Upper lobe of right lung (tissue), 1 donor: ENCODE data around the gene NEURL1B. TPM values are rescaled to one million over a fixed set of nuclear protein-coding genes. Genes with fewer than 3 reads are reported as not detected.
A peak's percentile ranks its signal among the peaks of the same experiment; 100 is the strongest.

Source experiments
- ATAC-seq: fragments of 200-7000 bp; cut with Tn5 transposase; one replicate; pipeline ENCODE4 v1.9.1; 2020; ENCODE audit warnings: mild to moderate bottlenecking, moderate library complexity
- DNase-seq: peaks from one replicate; pipeline ENCODE4 v3.0.0-alpha.2; 2020
- H3K27ac ChIP-seq: fragments of 200-600 bp; one replicate; pipeline ENCODE4 v1.8.0; 2022
- H3K27me3 ChIP-seq: fragments of 200-600 bp; one replicate; pipeline ENCODE4 v1.8.0; 2022; ENCODE audit warnings: mild to moderate bottlenecking
- H3K36me3 ChIP-seq: fragments of 200-600 bp; one replicate; pipeline ENCODE4 v1.8.0; 2022
- H3K4me1 ChIP-seq: fragments of 200-600 bp; one replicate; pipeline ENCODE4 v1.8.0; 2022
- H3K4me3 ChIP-seq: fragments of 200-600 bp; one replicate; pipeline ENCODE4 v1.8.0; 2022; ENCODE audit warnings: mild to moderate bottlenecking
- H3K9me3 ChIP-seq: fragments of 200-600 bp; one replicate; pipeline ENCODE4 v1.8.0; 2022
- intact Hi-C: fragments of 100-400 bp; cut with DNase I; formaldehyde crosslinking; loops from one replicate; pipeline ENCODE4 v1.11.0; 2022
- total RNA-seq: library from RNA; stranded (reverse); fragmentation: NEBNext Ultra II Directional; extraction: Animal tissue kit (Norgen Biotek cat#: 25700); gene quantifications from one replicate; pipeline ENCODE4 v1.2.1, GENCODE V29; 2021
- TF ChIP-seq, protein P1 (sequence below): fragments of 200-600 bp; IDR thresholded peaks from one replicate; pipeline ENCODE4 v1.8.0; 2022; ENCODE audit warnings: antibody characterized with exemption
- donor health status: DM: no; HTN: yes; CAD: no; lungs with severe emphysema.

NEURL1B gene
- total RNA-seq, 1 donor from 2014 or later: 25.0 TPM

DNA sequence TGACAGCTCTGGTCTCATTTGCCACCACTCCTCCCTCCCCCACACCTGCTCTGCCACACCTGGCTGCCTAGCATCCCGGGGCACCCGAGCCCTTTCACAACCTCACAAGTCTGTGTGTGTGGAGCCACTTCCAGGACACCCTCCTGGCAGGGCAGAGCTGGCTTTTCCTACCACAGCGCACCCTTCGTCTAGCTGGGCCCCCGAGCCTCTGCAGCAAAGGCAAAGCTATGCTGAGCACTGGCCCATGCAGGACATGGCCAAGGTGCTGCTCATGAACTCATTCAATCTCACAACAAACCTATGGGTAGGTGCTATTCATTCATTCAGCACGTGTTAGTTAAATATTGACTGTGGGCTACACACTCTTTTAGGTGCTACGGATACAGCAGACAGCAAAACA is 86.5 kb downstream of the NEURL1B start:
- Histone ChIP-seq H3K27ac (no peak overlapping the region), H3K4me1 (peaks cover 9% of the 10 kb centered on the region), H3K36me3 (no peaks in the 10 kb centered on the region), H3K9me3 (no peaks in the 10 kb centered on the region), H3K4me3 (no peak overlapping the region), H3K27me3 (no peaks in the 10 kb centered on the region)
- TF ChIP-seq, protein P1, sequence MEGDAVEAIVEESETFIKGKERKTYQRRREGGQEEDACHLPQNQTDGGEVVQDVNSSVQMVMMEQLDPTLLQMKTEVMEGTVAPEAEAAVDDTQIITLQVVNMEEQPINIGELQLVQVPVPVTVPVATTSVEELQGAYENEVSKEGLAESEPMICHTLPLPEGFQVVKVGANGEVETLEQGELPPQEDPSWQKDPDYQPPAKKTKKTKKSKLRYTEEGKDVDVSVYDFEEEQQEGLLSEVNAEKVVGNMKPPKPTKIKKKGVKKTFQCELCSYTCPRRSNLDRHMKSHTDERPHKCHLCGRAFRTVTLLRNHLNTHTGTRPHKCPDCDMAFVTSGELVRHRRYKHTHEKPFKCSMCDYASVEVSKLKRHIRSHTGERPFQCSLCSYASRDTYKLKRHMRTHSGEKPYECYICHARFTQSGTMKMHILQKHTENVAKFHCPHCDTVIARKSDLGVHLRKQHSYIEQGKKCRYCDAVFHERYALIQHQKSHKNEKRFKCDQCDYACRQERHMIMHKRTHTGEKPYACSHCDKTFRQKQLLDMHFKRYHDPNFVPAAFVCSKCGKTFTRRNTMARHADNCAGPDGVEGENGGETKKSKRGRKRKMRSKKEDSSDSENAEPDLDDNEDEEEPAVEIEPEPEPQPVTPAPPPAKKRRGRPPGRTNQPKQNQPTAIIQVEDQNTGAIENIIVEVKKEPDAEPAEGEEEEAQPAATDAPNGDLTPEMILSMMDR: no peak
- intact Hi-C loops: no loop called here
- ATAC-seq (peak; percentile 63), DNase-seq (no peak)

DNA sequence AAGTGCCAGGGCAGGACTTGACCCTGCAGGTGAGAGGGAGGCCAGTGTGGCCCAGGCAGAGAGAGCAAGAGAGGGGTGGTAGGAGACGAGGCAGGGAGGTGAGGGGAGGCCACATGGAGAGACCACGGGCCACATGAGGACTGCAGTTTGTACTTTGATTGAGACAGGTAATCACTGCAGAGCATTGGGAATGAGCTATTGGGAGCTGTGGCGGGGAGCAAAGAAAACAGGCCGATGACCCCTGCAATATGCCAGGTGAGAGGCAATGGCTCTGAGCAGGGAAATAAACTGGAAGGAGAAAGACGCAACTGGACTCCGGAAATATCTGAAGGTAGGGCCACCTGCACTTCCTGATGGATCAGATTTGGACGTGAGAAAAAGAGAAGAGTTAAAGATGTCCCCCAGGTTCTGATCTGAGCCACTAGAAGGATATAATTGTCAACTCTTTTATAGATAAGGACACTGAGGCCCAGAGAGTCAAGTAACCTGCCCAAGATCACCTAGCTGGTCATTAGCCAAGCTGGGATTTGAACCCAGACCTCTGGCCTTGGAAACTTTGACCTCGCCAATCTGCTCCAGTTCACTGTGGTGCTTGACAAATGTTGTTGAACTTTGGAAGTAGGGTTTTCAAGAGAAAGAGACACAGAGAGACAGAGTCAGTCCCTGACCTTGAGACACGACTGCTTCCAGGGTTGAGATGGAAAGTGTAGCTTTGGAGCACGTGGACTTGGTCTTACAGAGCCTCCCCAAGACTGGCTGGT is 87.6 kb downstream of the NEURL1B start:
- H3K27ac ChIP-seq: no peak overlapping the region
- no peak for ATAC-seq
- no peaks in the 10 kb centered on the region for H3K27me3 ChIP-seq
- H3K9me3 ChIP-seq: no peaks in the 10 kb centered on the region
- no peaks in the 10 kb centered on the region for H3K36me3 ChIP-seq
- intact Hi-C loops: no loop called here
- TF ChIP-seq, protein P1: no peak
- peak; percentile 43 for DNase-seq
- H3K4me3 ChIP-seq: no peak overlapping the region
- H3K4me1 ChIP-seq: peaks cover 17% of the 10 kb centered on the region

DNA sequence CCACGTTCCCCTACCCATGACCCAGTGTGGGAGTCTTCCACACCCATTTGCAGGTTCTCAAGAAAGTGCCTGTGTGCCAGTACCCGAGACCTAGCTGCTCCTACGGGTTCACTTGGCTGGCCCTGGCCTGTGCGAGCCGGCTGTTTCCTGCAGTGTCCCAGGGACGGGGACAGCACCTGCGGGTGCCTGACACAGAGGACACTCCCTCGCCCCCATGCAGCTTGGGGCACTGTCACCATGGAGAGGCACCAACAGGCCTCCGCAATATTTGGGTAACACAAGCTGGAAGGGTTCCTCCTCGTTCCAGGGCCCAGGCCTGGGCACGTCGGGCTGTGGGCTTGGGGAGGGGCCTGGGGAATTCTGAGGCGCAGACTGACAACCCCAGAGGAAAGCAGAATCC is 88.5 kb downstream of the NEURL1B start:
- Histone ChIP-seq H3K27me3 (no peaks in the 10 kb centered on the region), H3K27ac (no peak overlapping the region), H3K4me1 (peaks cover 25% of the 10 kb centered on the region), H3K36me3 (no peaks in the 10 kb centered on the region), H3K9me3 (no peaks in the 10 kb centered on the region), H3K4me3 (no peak overlapping the region)
- TF ChIP-seq, protein P1: no peak
- no peak for ATAC-seq
- DNase-seq: peak; percentile 59
- intact Hi-C loops: no loop called here

DNA sequence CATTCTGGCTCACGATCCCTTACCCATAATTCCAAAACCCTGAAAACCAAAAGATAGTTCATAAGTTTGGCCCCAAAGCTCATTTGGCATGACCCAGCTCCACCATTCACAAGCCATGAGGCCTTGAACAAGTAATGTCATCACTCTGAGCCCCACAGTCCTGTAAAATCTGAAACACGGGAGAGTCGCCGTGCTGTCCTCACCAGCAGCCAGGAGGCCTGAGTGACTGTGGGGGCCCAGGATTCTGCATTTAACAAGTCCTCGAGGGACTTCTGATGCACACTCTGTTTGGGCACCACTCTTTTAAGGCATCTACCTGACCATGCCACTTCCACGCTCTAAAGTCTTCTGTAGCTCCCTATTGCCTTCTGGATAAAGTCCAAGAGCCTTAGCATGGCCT is 89.2 kb downstream of the NEURL1B start:
- Histone ChIP-seq H3K4me3 (no peak overlapping the region), H3K4me1 (peaks cover 20% of the 10 kb centered on the region), H3K27ac (no peak overlapping the region), H3K27me3 (no peaks in the 10 kb centered on the region), H3K36me3 (no peaks in the 10 kb centered on the region), H3K9me3 (no peaks in the 10 kb centered on the region)
- ATAC-seq: no peak
- TF ChIP-seq, protein P1: no peak
- intact Hi-C loops: no loop called here
- DNase-seq: no peak

DNA sequence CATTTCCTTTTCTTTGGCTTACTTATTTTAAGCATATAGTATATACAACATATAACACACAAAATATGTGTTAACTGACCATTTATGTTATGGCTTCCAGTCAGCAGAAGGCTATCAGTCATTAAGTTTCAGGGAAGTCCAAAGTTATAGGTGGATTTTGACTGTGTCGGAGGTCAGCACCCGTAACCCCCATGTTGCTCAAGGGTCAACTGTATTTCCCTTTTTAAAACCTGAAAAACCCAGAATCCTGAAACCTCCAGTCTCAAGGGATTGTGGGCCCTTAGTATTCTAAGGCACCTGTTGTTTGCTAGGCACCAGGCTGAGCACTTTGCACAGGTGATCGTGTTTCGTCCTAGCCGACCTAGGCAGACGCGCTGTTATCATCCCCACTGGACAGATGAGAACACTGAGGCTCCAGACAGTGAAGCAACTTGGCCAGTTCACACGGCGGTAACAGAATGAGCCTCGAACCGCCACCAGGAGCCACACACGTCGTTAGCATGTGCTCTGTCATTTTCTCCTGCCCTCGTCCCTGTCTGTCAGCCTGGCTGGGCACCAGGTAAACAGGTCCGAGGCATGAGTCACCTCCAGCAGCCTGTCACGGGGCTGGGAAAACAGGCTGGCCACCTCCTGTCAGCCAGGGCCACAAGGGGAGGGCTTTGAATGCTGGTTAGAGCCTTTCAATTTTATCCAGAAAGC is 90.1 kb downstream of the NEURL1B start:
- Histone ChIP-seq H3K9me3 (no peaks in the 10 kb centered on the region), H3K27me3 (no peaks in the 10 kb centered on the region), H3K36me3 (no peaks in the 10 kb centered on the region), H3K4me1 (peaks cover 20% of the 10 kb centered on the region), H3K27ac (no peak overlapping the region), H3K4me3 (no peak overlapping the region)
- TF ChIP-seq, protein P1: no peak
- ATAC-seq (peak; percentile 68), DNase-seq (peak; percentile 83)
- intact Hi-C loops: no loop called here
